Measurements from ENCODE around the gene CCDC15.
A peak's percentile ranks its signal among the peaks of the same experiment; 100 is the strongest.

CCDC15 gene

DNA sequence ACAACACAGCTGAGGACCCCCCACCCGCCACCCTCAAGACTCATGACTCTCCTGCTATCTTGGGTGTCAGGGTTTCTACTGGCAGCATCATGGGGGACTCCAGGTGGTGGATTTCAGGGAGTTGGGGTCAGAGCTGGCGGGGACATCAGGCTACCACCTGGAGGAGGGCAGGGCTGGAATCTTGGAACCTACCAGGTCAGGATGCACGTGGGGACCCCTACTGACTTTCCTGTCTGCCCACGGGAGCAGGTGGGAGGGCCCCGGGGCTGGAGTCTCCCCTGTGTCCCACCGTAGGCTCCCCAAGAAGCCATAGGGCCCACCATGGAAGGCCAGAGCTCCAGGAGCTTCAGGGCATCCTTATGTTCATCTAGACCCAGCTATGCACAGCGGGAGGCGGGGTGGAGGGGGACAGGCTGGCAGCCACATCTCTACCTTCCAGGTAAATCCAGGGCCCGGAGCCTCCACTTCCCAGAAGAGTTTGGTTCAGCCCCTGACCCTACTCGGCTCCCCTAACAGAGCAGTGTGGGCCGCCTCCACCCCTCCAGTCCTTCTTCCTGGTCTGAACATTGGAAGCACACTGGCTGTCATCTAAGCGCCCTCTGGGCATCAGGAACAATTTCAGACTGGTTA is 119.1 kb downstream of the CCDC15 start:
- TF ChIP-seq, protein P1, sequence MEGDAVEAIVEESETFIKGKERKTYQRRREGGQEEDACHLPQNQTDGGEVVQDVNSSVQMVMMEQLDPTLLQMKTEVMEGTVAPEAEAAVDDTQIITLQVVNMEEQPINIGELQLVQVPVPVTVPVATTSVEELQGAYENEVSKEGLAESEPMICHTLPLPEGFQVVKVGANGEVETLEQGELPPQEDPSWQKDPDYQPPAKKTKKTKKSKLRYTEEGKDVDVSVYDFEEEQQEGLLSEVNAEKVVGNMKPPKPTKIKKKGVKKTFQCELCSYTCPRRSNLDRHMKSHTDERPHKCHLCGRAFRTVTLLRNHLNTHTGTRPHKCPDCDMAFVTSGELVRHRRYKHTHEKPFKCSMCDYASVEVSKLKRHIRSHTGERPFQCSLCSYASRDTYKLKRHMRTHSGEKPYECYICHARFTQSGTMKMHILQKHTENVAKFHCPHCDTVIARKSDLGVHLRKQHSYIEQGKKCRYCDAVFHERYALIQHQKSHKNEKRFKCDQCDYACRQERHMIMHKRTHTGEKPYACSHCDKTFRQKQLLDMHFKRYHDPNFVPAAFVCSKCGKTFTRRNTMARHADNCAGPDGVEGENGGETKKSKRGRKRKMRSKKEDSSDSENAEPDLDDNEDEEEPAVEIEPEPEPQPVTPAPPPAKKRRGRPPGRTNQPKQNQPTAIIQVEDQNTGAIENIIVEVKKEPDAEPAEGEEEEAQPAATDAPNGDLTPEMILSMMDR (IDR thresholded peaks at IDR 0.05; ENCODE audit: borderline replicate concordance, control extremely low read depth, extremely low read depth, insufficient read depth, missing control alignments), result no peak
- in situ Hi-C loops (cut with MboI; ENCODE audit: low sequenced_read_pairs, unreplicated experiment), result no loop called here
- DNase-seq (ENCODE audit: low spot score), result peak; percentile 45

DNA sequence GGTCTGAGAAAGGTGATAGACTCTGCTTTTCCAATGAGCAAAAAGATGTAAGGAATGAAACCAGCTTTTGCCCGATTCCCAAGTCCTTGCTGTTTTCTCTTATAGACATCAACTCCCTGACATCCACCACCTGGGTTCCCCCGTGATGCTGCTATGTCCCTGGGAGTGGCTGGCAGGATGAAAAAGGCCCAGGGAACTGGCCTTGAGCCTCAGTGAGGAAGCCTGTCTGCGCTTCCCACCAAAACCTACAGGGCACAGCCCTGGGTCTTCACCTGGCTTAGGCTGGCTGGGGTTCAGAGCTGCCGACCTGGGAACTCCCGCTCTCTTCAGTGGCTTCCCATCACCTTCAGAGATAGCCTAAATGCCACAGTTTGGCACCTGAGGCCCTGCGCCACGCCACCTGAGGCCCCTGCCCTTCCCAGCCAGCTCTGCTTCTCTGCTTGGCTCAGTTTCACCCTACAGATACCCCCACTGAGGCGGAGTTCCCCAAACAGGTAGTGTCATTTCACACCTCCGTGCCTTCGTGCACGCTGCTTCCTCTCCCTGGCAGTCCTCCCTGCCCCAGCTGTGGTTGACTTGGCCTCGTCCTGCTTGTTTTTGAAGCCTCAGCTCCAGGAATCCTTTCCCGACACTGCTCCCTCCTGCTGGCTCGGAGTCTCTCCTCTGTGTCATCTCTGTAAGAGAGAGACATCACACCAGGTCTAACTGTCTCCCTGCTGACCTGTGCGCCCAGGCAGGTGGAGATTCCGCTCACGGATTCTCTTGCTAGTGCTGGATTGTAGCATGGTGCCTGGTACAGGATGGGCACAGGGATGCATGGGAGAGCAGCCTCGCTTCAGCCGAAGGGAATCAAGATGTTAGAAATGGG is 119.8 kb downstream of the CCDC15 start:
- DNase-seq (ENCODE audit: low spot score), result peak; percentile 40
- TF ChIP-seq, protein P1 (IDR thresholded peaks at IDR 0.05; ENCODE audit: borderline replicate concordance, control extremely low read depth, extremely low read depth, insufficient read depth, missing control alignments), result no peak
- in situ Hi-C loops (cut with MboI; ENCODE audit: low sequenced_read_pairs, unreplicated experiment), result no loop called here

DNA sequence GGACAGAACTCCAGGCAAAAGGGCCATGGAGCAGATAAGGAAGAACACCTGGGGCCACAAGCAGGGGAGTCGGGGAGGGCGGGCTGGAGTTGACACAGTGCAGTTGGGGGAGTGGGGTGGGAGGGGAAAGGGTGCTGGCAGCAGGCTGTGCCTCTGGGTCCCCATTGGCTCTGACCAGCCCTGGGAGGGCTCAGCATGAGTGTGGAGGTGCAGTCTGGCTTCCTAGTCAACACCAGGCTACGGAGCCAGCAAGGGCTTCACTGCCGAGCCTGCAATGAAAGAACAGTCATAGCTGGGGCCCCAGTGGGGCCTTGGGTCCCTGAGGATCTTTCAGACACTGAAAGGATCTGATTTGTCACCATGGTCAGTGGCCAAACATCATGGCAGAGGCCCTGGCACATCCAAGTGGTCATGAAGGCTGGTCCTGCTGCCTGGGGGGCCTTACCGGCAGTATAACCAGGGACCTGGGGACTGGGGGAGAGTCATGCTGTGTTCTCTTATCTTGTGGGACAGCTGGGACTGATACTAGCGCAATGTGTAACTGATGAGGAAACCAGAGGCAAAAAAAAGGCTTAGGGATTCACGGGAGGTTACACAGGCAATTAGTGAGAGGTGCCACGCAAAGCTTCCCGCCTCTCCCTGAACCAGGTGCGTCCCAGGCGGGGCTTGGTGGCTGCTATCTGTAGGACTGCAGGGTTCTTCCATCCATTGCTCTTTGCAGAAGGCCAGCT is 120.7 kb downstream of the CCDC15 start:
- in situ Hi-C loops (cut with MboI; ENCODE audit: low sequenced_read_pairs, unreplicated experiment), result no loop called here
- TF ChIP-seq, protein P1 (IDR thresholded peaks at IDR 0.05; ENCODE audit: borderline replicate concordance, control extremely low read depth, extremely low read depth, insufficient read depth, missing control alignments), result no peak
- peak; percentile 32 for DNase-seq (ENCODE audit: low spot score)

DNA sequence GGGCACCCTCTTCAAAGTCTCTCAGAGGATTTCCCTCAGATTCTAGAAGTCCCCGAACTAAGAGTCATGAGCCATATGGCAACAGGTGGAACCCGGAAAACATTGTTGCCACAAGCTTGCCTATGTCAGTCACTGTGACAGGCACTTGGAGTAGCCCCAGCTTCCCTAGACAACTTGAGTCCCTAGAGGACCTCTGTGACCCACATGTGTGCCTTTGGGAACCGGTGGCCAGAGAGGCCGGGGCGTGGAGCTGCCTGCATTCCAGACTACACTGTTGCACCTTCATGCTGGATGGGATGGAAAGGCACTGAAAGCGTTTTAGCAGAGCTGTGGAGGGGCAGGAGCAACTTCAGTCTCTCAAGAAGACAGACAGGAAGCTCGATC is 121.2 kb downstream of the CCDC15 start:
- peak; percentile 28 for DNase-seq (ENCODE audit: low spot score)
- in situ Hi-C loops (cut with MboI; ENCODE audit: low sequenced_read_pairs, unreplicated experiment), result no loop called here
- TF ChIP-seq, protein P1 (IDR thresholded peaks at IDR 0.05; ENCODE audit: borderline replicate concordance, control extremely low read depth, extremely low read depth, insufficient read depth, missing control alignments), result no peak

DNA sequence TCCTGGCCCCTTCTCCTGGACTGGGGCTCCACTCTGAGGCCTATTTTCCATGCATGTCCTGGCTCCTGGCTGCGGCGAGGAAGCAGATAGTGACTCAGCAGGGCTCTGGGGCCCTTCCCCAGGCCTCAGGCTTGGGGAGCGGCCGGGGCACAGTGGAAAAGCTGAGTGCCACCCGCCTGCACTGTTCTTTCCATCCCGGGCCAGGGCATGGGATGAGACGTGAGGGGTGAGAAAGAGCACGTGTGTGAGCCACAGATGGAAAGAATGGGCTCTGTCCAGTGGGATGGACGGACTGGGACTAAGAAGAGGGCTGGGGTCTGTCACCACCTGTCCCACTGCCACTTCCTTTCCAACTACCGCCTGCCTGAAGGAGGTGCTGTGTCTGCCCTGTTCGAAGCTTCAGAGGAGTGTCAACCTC is 121.9 kb downstream of the CCDC15 start:
- peak; percentile 18 for DNase-seq (ENCODE audit: low spot score)
- in situ Hi-C loops (cut with MboI; ENCODE audit: low sequenced_read_pairs, unreplicated experiment), result no loop called here
- TF ChIP-seq, protein P1 (IDR thresholded peaks at IDR 0.05; ENCODE audit: borderline replicate concordance, control extremely low read depth, extremely low read depth, insufficient read depth, missing control alignments), result no peak

DNA sequence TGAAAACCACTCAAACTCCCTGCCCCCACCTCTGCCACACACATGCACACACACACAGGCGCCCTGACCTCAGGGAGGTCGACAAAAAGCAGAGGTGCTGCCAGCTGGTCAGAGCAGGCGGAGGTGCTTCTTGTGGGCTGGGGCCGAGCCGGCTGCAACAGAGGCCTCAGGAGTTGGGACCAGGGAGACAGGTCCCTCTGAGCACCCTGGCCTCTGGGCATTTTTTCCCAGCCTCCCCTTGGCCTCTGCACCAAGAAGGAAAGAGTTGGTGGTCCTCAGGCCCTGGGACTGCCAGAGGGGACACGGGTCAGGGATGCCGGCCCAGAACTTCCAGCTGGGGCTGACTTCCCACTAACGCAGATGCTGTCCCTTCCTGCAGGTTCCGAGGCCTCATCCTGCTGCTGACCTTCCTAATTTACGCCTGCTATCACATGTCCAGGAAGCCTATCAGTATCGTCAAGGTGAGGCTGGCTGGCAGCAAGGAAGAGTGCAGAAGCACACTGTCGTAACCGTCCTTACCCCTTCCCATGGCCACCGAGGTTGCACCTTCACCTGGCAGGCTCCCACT is 122.5 kb downstream of the CCDC15 start:
- peak; percentile 14 for DNase-seq (ENCODE audit: low spot score)
- TF ChIP-seq, protein P1 (IDR thresholded peaks at IDR 0.05; ENCODE audit: borderline replicate concordance, control extremely low read depth, extremely low read depth, insufficient read depth, missing control alignments), result no peak
- in situ Hi-C loops (cut with MboI; ENCODE audit: low sequenced_read_pairs, unreplicated experiment), result no loop called here

All from GM13976 (cell line).